PC-3 (cell line): Measurements from ENCODE around the gene LRRC7. TPM values are rescaled to one million over a fixed set of nuclear protein-coding genes. Genes with fewer than 3 reads are reported as not detected.

ENCODE experiments used
- ATAC-seq: fragments of 200-7000 bp; cut with Tn5 transposase; 2 replicates; pipeline ENCODE4 v1.9.1; 2020; ENCODE audit warnings: mild to moderate bottlenecking, moderate library complexity
- BruUV-seq: library from RNA; stranded (reverse); fragments of 400-500 nt; replicated peaks from 2 replicates; lab custom pipeline; 2021; lab: Mats Ljungman, UMichigan
- CTCF ChIA-PET: fragments of 300-600 bp; sonication (Branson Sonifier 250); formaldehyde crosslinking; loops from one replicate; lab custom pipeline; 2022; ENCODE audit warnings: antibody characterized with exemption; lab: Charles Lee
- POLR2A ChIA-PET: fragments of 300-600 bp; sonication (Branson Sonifier 250); formaldehyde crosslinking; loops from one replicate; lab custom pipeline; 2022; ENCODE audit warnings: antibody characterized with exemption; ENCODE audit not compliant: unreplicated experiment; lab: Charles Lee
- DNase-seq: peaks from one replicate; pipeline ENCODE4 v3.0.0-alpha.2; 2015
- H2AFZ ChIP-seq: fragments of 300-600 bp; sonication (generic); 2 replicates; pipeline ENCODE4 v1.6.0; 2016; ENCODE audit warnings: antibody characterized with exemption, low read length
- H3F3A ChIP-seq: fragments of 300-600 bp; sonication (generic); one replicate; pipeline ENCODE4 v1.6.0; 2017; ENCODE audit warnings: antibody characterized with exemption, low read length, control low read depth, mild to moderate bottlenecking; ENCODE audit not compliant: unreplicated experiment
- H3K27ac ChIP-seq: fragments of 300-600 bp; sonication (generic); 2 replicates; pipeline ENCODE4 v1.5.1; 2016; ENCODE audit warnings: mild to moderate bottlenecking, low read length
- H3K27me3 ChIP-seq: fragments of 300-600 bp; sonication (generic); 2 replicates; pipeline ENCODE4 v1.6.1; 2016; ENCODE audit warnings: low read length, mixed read lengths
- H3K36me3 ChIP-seq: fragments of 300-600 bp; sonication (generic); 2 replicates; pipeline ENCODE4 v1.6.1; 2016; ENCODE audit warnings: low read depth, mixed run types, low read length, mixed read lengths
- H3K4me1 ChIP-seq: fragments of 300-600 bp; sonication (generic); 2 replicates; pipeline ENCODE4 v1.5.1; 2016; ENCODE audit warnings: low read length; ENCODE audit not compliant: insufficient read depth
- H3K4me2 ChIP-seq: fragments of 300-600 bp; sonication (generic); 2 replicates; pipeline ENCODE4 v1.6.0; 2016; ENCODE audit warnings: low read length
- H3K4me3 ChIP-seq: fragments of 300-600 bp; sonication (generic); 2 replicates; pipeline ENCODE4 v1.5.1; 2016; ENCODE audit warnings: mild to moderate bottlenecking, low read length, mixed read lengths
- H3K79me2 ChIP-seq: fragments of 300-600 bp; sonication (generic); 2 replicates; pipeline ENCODE4 v1.6.1; 2017; ENCODE audit warnings: low read length, mixed read lengths
- H3K9ac ChIP-seq: fragments of 300-600 bp; sonication (generic); 2 replicates; pipeline ENCODE4 v1.6.0; 2016; ENCODE audit warnings: mild to moderate bottlenecking, low read length
- H3K9me2 ChIP-seq: fragments of 300-600 bp; sonication (generic); replicated peaks from 2 replicates; pipeline ENCODE4 v1.6.1; 2016; ENCODE audit warnings: mixed run types, low read length, mixed read lengths
- H3K9me3 ChIP-seq: fragments of 300-600 bp; sonication (generic); 2 replicates; pipeline ENCODE4 v1.6.1; 2016; ENCODE audit warnings: low read length, mixed read lengths
- H4K20me1 ChIP-seq: fragments of 300-600 bp; sonication (generic); 2 replicates; pipeline ENCODE4 v1.6.1; 2016; ENCODE audit warnings: low read length, mixed read lengths
- CTCF ChIP-seq: fragments of 300-600 bp; sonication (generic); conservative IDR thresholded peaks from 2 replicates; pipeline ENCODE4 v1.5.1; 2017; ENCODE audit warnings: antibody characterized with exemption, low read depth, mild to moderate bottlenecking, low read length
- EZH2 ChIP-seq: fragments of 300-600 bp; sonication (generic); IDR thresholded peaks from one replicate; pipeline ENCODE4 v1.6.1; 2017; ENCODE audit warnings: antibody characterized with exemption, mild to moderate bottlenecking, low read length; ENCODE audit not compliant: unreplicated experiment
- EZH2phosphoT487 ChIP-seq: fragments of 300-600 bp; sonication (generic); IDR thresholded peaks from 2 replicates; pipeline ENCODE4 v1.6.1; 2018; ENCODE audit warnings: mild to moderate bottlenecking, antibody characterized with exemption, low read length, borderline replicate concordance
- intact Hi-C: fragments of 100-400 bp; cut with micrococcal nuclease; formaldehyde crosslinking; loops from 2 replicates; pipeline ENCODE4 v1.9.0; 2023
- total RNA-seq: library from RNA; depleted of rRNA; stranded (reverse); fragments of >200 nt; gene quantifications from 2 replicates; pipeline ENCODE4 v1.2.3, GENCODE V29; 2014

LRRC7 gene
- total RNA-seq, 1 experiment from 2014 or later = 0.04 TPM

- Histone ChIP-seq H3K9me2 (no peaks in the 10 kb centered on the region), H3K27me3 (peaks cover 32% of the 10 kb centered on the region), H3K9me3 (no peaks in the 10 kb centered on the region), H3K4me3 (no peak overlapping the region), H3K36me3 (no peaks in the 10 kb centered on the region), H3K4me2 (no peak overlapping the region), H3K27ac (no peak overlapping the region), H4K20me1 (no peaks in the 10 kb centered on the region), H2AFZ (no peak overlapping the region), H3K9ac (no peak overlapping the region), H3K79me2 (no peaks in the 10 kb centered on the region), H3K4me1 (no peaks in the 10 kb centered on the region), H3F3A (no peaks in the 10 kb centered on the region)
- no TSS peak for BruUV-seq
- no peak for TF ChIP-seq EZH2phosphoT487
- no peak for TF ChIP-seq CTCF
- TF ChIP-seq EZH2 = no peak
- intact Hi-C loops = no loop called here
- ATAC-seq = no peak
- ChIA-PET POLR2A (no interaction called here), CTCF (no interaction called here)
- DNase-seq = no peak
These were observed 176.7 kb downstream of the LRRC7 start for GRCh38 chr1:69744381-69744780.

GRCh38 chr1:69747207-69747606 is 179.5 kb downstream of the LRRC7 start:
- no peaks in the 10 kb centered on the region for H4K20me1 ChIP-seq
- no peaks in the 10 kb centered on the region for H3K4me1 ChIP-seq
- H3K36me3 ChIP-seq = no peaks in the 10 kb centered on the region
- H3K9me2 ChIP-seq = no peaks in the 10 kb centered on the region
- BruUV-seq = no TSS peak
- H3K27me3 ChIP-seq = peaks cover 19% of the 10 kb centered on the region; the same call in 1 of the 2 replicates
- ATAC-seq (no peak), DNase-seq (no peak)
- H3K4me2 ChIP-seq = no peak overlapping the region
- no peak overlapping the region for H3K9ac ChIP-seq
- no peak overlapping the region for H3K27ac ChIP-seq
- H3K79me2 ChIP-seq = no peaks in the 10 kb centered on the region
- no peaks in the 10 kb centered on the region for H3F3A ChIP-seq
- no peak overlapping the region for H3K4me3 ChIP-seq
- POLR2A ChIA-PET = no interaction called here
- H3K9me3 ChIP-seq = no peaks in the 10 kb centered on the region
- TF ChIP-seq EZH2 (no peak), EZH2phosphoT487 (no peak), CTCF (no peak)
- intact Hi-C loops = no loop called here
- CTCF ChIA-PET = no interaction called here
- H2AFZ ChIP-seq = no peak overlapping the region

- ATAC-seq (no peak), DNase-seq (no peak)
- POLR2A ChIA-PET = no interaction called here
- intact Hi-C loops = no loop called here
- H3F3A ChIP-seq = no peaks in the 10 kb centered on the region
- no peaks in the 10 kb centered on the region for H4K20me1 ChIP-seq
- H3K36me3 ChIP-seq = no peaks in the 10 kb centered on the region
- peaks cover 15% of the 10 kb centered on the region; the same call in 1 of the 2 replicates for H3K27me3 ChIP-seq
- BruUV-seq = no TSS peak
- no peaks in the 10 kb centered on the region for H3K9me3 ChIP-seq
- no peak overlapping the region for H3K9ac ChIP-seq
- CTCF ChIA-PET = no interaction called here
- no peaks in the 10 kb centered on the region for H3K79me2 ChIP-seq
- H2AFZ ChIP-seq = no peak overlapping the region
- H3K4me1 ChIP-seq = no peaks in the 10 kb centered on the region
- no peak overlapping the region for H3K27ac ChIP-seq
- no peak overlapping the region for H3K4me3 ChIP-seq
- no peaks in the 10 kb centered on the region for H3K9me2 ChIP-seq
- TF ChIP-seq EZH2phosphoT487 (no peak), EZH2 (no peak), CTCF (no peak)
- no peak overlapping the region for H3K4me2 ChIP-seq
These were observed 182.9 kb downstream of the LRRC7 start for GRCh38 chr1:69750638-69751037.
